Measurements from ENCODE around the gene DCLRE1A. TPM values are rescaled to one million over a fixed set of nuclear protein-coding genes. Genes with fewer than 3 reads are reported as not detected.
"Not testable (repeated sequence)": the region's sequence is repeated elsewhere in the genome, so short reads cannot be mapped to it uniquely, and the experiment has no call there.

The DCLRE1A gene
- total RNA-seq, 1 donor from 2014 or later, result 2.8 TPM

DNA sequence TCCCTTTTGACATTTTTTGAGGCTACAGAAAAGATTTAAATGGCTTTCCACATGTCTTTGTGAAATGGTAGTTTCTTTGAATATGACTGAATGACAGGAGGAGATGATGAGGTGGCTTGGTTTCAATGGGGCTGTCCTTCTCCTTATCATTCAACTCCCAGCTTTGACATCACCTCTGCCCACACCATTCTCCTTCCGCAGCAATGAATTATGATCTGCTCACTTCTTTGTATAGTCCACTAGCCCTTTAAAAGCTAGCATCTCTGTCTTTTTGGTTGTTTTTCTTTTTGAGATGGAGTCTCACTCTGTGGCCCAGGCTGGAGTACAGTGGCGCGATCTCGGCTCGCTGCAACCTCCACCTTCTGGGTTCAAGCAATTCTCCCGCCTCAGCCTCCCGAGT is 31.7 kb downstream of the DCLRE1A start:
- H3K4me1 Mint-ChIP-seq (ENCODE audit: low read depth, unreplicated experiment), result no peaks in the 10 kb centered on the region
- no peak overlapping the region for H3K27ac Mint-ChIP-seq (ENCODE audit: unreplicated experiment)
- no peak overlapping the region for H3K4me3 Mint-ChIP-seq (ENCODE audit: unreplicated experiment)
- TF ChIP-seq, protein P1, sequence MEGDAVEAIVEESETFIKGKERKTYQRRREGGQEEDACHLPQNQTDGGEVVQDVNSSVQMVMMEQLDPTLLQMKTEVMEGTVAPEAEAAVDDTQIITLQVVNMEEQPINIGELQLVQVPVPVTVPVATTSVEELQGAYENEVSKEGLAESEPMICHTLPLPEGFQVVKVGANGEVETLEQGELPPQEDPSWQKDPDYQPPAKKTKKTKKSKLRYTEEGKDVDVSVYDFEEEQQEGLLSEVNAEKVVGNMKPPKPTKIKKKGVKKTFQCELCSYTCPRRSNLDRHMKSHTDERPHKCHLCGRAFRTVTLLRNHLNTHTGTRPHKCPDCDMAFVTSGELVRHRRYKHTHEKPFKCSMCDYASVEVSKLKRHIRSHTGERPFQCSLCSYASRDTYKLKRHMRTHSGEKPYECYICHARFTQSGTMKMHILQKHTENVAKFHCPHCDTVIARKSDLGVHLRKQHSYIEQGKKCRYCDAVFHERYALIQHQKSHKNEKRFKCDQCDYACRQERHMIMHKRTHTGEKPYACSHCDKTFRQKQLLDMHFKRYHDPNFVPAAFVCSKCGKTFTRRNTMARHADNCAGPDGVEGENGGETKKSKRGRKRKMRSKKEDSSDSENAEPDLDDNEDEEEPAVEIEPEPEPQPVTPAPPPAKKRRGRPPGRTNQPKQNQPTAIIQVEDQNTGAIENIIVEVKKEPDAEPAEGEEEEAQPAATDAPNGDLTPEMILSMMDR (IDR thresholded peaks at IDR 0.05; ENCODE audit: partially characterized antibody, unreplicated experiment), result no peak
- H3K27me3 Mint-ChIP-seq (ENCODE audit: unreplicated experiment), result no peaks in the 10 kb centered on the region
- H3K36me3 Mint-ChIP-seq (ENCODE audit: unreplicated experiment), result no peaks in the 10 kb centered on the region
- DNase-seq, result no peak
- H3K9me3 Mint-ChIP-seq (ENCODE audit: unreplicated experiment), result no peaks in the 10 kb centered on the region

DNA sequence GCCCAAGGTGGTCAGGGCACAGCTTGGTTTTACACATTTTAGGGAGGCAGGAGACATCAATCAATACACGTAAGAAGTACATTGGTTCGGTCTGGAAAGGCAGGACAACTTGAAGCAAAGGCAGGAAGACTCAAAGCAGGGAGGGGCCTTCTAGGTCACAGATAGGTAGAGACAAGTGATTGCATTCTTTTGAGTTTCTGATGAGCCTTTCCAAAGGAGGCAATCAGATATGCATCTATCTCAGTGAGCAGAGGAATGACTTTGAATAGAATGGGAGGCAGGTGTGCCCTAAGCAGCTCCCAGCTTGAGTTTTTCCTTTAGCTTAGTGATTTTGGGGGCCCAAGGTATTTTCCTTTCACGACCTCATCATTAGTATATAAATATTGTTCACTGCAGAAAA is 32.6 kb downstream of the DCLRE1A start:
- H3K27ac Mint-ChIP-seq (ENCODE audit: unreplicated experiment); H3K4me1 Mint-ChIP-seq (ENCODE audit: low read depth, unreplicated experiment); DNase-seq; H3K27me3 Mint-ChIP-seq (ENCODE audit: unreplicated experiment); H3K9me3 Mint-ChIP-seq (ENCODE audit: unreplicated experiment); H3K4me3 Mint-ChIP-seq (ENCODE audit: unreplicated experiment); H3K36me3 Mint-ChIP-seq (ENCODE audit: unreplicated experiment): not testable (repeated sequence)

DNA sequence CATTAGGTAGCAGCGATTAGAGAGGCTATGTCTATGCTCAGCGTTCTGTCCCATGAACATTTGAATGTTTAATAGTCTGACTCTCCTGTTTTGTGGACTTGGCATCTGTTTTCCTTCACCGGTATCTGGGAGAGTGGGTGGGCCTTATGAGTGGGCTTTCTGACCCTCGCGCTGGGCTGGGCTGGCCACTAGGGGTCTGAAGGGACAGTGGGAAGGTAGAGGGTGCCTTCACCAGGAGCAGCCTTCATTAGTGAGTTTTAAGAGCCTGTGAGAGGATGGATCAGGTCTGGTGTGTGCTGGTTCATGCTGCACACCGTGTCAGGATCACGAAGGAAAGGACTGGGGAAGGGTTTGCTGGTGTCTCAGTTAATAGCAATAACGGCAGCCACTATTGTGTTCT is 33.4 kb downstream of the DCLRE1A start:
- Mint-ChIP-seq H3K4me1 (ENCODE audit: low read depth, unreplicated experiment) (no peaks in the 10 kb centered on the region), H3K9me3 (ENCODE audit: unreplicated experiment) (no peaks in the 10 kb centered on the region), H3K4me3 (ENCODE audit: unreplicated experiment) (no peak overlapping the region), H3K27me3 (ENCODE audit: unreplicated experiment) (no peaks in the 10 kb centered on the region), H3K36me3 (ENCODE audit: unreplicated experiment) (no peaks in the 10 kb centered on the region), H3K27ac (ENCODE audit: unreplicated experiment) (no peak overlapping the region)
- DNase-seq, result peak; percentile 49
- TF ChIP-seq, protein P1 (IDR thresholded peaks at IDR 0.05; ENCODE audit: partially characterized antibody, unreplicated experiment), result peak; percentile 22

DNA sequence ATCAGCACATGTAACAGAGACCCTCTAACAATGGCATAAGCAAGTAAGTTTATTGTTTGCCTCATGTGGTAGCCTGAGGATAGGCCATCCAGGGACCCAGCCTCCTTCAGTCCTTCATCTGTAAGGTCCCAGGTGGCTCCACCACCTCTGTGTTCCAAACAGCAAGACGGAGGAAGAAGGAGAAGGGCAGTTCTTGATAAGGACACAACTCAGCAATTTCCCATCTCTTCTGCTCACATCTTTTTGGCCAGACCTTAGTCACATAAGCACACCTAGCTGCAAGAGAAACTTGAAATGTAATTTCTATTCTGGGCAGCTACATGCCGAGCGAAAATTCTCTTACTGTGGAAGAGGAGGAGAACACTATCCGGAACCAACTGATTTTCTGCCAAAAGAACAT is 33.9 kb downstream of the DCLRE1A start:
- Mint-ChIP-seq H3K27me3 (ENCODE audit: unreplicated experiment) (no peaks in the 10 kb centered on the region), H3K4me1 (ENCODE audit: low read depth, unreplicated experiment) (no peaks in the 10 kb centered on the region), H3K9me3 (ENCODE audit: unreplicated experiment) (no peaks in the 10 kb centered on the region), H3K27ac (ENCODE audit: unreplicated experiment) (no peak overlapping the region), H3K36me3 (ENCODE audit: unreplicated experiment) (no peaks in the 10 kb centered on the region), H3K4me3 (ENCODE audit: unreplicated experiment) (no peak overlapping the region)
- TF ChIP-seq, protein P1 (IDR thresholded peaks at IDR 0.05; ENCODE audit: partially characterized antibody, unreplicated experiment), result no peak
- DNase-seq, result no peak

DNA sequence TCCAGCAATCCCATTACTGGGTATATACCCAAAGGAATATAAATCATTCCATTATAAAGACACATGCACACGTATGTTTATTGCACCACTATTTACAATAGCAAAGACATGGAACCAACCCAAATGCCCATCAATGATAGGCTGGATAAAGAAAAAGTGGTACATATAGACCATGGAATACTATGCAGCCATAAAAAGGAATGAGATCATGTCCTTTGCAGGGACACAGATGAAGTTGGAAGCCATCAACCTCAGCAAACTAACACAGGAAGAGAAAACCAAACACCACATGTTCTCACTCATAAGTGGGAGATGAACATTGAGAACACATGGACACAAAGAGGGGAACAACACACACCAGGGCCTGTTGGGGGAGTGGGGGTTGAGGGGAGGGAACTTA is 39.2 kb downstream of the DCLRE1A start:
- H3K9me3 Mint-ChIP-seq (ENCODE audit: unreplicated experiment); H3K36me3 Mint-ChIP-seq (ENCODE audit: unreplicated experiment); DNase-seq; H3K27me3 Mint-ChIP-seq (ENCODE audit: unreplicated experiment); H3K4me3 Mint-ChIP-seq (ENCODE audit: unreplicated experiment); H3K4me1 Mint-ChIP-seq (ENCODE audit: low read depth, unreplicated experiment); H3K27ac Mint-ChIP-seq (ENCODE audit: unreplicated experiment): not testable (repeated sequence)

DNA sequence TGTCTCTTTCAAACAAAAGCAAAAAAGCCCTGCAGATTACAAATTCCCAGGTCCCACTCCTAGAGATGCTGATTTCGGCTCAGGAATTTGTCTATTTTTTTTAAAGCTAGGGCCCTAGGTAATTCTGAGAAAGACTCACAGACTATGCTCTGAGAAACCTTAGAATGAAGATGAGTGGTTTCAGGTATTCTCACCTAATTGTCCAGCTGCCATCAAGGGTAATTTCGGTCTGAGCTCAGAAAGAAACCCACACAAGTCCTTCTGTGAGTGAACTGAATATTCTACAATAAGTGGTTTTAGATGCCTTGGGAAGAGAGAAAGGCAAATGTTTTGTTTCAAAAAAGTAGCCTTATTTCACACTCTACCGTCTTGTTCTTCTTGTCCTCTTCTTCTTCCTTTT is 45.7 kb downstream of the DCLRE1A start:
- no peaks in the 10 kb centered on the region for H3K36me3 Mint-ChIP-seq (ENCODE audit: unreplicated experiment)
- H3K27ac Mint-ChIP-seq (ENCODE audit: unreplicated experiment), result no peak overlapping the region
- TF ChIP-seq, protein P1 (IDR thresholded peaks at IDR 0.05; ENCODE audit: partially characterized antibody, unreplicated experiment), result no peak
- no peak for DNase-seq
- H3K4me3 Mint-ChIP-seq (ENCODE audit: unreplicated experiment), result no peak overlapping the region
- no peaks in the 10 kb centered on the region for H3K9me3 Mint-ChIP-seq (ENCODE audit: unreplicated experiment)
- no peaks in the 10 kb centered on the region for H3K4me1 Mint-ChIP-seq (ENCODE audit: low read depth, unreplicated experiment)
- H3K27me3 Mint-ChIP-seq (ENCODE audit: unreplicated experiment), result no peaks in the 10 kb centered on the region
